GM18505 (cell line): ENCODE results near the gene METTL21C.

Experiments
- ATAC-seq: cut with Tn5 transposase; IDR thresholded peaks from one replicate; pipeline ENCODE4 v1.9.1; 2021; ENCODE audit not compliant: unreplicated experiment
- POLR2A ChIP-seq: IDR thresholded peaks from 4 replicates; pipeline ENCODE4 v1.6.1; 2011; ENCODE audit warnings: borderline replicate concordance; ENCODE audit not compliant: insufficient read depth, insufficient read length; ENCODE audit errors: extremely low read depth

Gene METTL21C

DNA sequence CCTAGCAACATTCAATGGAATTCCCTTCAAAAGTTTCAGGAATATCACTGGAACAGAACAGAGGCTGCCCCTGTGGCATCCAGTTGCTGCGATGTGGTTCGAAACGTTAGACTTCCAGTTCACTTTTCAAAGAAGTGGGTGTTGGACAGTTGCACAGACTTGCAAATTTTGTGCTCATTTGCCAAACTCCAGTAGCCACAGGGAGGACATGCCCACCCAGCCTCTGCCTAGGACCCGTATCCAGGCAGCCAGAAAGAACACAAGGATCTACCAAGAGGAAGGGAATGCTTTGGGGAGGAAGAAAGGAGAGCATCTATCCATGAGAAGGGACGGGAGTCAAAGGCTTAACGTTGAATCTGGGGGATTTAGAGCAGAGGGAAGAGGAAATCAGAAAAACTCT, at the start of gene METTL21C:
METTL21C (minus strand) TSS at position 108 of the 400 bp plus-strand sequence. CDS start 546 bp downstream, outside the sequence.
- TF ChIP-seq POLR2A = no peak
- no peak for ATAC-seq

DNA sequence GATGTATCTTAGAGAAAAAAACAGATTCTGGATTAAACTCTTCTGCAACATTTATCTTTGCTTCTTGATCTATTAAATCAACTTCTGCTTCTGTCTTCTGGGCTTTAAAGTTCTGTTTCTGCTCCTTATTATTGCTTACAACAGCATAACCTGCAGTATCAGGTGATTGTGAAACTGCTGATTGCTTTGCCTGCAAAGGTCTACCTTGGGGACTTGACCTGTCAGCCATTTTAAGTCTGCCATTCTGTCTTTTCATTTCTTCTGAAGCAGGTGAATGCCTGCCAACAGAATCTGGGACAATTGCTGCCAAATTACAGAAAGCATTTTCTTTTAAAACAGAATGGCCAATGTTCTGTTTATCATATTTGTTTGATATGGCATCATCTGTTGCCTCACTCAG, 47.7 kb upstream of the METTL21C start:
- no peak for ATAC-seq
- no peak for TF ChIP-seq POLR2A

DNA sequence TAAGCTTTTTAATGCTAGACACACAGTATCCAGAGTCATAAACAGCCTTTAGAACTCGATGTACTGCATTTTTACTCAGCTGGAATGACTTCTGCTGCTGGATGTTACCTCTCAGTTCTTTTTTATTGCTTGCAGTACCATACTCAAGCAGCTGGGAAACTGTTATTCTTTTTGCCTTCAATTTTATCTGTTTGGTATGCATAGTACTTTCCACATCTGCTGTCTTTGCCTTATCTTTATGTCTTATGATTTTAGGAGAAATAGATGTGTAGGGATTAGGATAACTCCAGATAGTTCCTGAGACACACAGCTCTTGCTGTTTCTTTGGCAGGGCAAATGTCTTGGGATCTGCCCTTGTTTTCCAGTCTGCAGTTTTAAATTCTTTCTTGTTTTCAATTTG, 47.3 kb upstream of the METTL21C start:
- TF ChIP-seq POLR2A = no peak
- ATAC-seq = no peak

DNA sequence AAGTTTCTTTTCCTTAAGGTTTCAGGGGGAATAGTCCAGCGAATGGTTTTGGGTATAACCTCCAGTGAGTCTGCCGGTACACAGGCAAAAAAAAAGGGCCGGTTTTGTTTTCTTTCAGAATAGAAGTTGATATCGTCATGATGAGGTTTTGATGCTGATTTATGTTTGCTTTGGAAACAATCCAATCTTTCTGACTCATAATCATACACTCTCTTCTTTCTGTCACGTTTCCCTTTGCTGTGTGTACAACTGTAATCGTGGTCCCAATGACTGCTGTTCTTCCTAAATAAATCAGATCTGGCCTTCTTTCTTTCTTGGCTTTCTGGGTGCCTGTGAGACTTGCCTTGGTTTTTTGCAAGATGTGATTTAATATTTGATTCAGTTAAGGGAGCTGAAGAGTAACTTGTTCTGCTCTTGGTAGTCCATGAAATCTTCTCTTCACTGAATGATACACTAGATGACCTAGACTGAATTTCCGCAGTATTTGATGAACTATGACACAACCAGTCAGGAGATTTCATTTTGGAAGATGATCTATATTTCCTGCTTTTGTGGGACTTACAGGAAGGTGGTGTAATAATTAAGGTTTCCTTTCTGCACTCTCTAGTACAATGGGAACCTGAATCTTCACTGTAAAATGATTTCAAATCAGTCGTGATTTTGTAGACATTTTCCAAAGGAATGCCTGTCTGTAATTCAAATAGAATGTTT, 34.9 kb upstream of the METTL21C start:
- no peak for ATAC-seq

DNA sequence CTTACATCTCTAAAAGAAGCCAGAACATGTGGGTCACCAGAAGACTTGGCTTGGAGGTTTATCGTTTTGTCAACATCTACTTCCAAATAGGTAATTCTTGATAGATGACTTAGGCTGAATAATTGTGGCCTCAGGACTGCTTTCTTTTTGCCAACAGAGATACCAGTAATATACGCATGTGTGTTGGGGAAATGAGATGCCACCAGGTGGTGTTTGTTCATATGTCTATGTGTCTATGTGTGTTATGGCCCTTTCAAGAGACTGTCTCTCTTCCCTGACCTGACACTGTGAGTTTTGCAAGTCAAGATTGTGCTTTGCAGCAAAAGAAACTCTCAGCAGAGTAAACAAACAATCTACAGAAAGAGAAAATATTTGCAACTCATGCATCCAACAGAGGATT, 31.6 kb upstream of the METTL21C start:
- no peak for ATAC-seq
- no peak for TF ChIP-seq POLR2A

More for the DNA sequence above, 34.9 kb upstream of the METTL21C start:
- no peak for TF ChIP-seq POLR2A

DNA sequence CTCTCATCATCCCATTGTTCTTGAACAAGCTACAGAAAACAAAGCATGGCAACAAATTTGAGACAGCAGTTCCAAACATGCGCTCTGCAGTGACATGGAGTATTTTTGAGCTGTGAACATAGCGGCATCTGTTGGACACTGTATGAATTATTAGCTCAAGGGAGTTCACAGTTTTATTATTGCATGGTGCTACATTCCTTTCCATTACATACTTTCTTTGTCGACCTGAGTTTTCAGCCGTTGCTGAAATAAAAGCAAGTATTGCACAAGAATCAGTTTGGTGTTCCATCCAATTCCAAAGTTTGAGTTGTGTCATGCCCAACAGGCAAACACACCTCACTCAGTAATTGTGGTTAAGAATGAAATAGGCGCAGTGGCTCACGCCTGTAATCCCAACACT, 30.1 kb upstream of the METTL21C start:
- TF ChIP-seq POLR2A = no peak
- no peak for ATAC-seq

DNA sequence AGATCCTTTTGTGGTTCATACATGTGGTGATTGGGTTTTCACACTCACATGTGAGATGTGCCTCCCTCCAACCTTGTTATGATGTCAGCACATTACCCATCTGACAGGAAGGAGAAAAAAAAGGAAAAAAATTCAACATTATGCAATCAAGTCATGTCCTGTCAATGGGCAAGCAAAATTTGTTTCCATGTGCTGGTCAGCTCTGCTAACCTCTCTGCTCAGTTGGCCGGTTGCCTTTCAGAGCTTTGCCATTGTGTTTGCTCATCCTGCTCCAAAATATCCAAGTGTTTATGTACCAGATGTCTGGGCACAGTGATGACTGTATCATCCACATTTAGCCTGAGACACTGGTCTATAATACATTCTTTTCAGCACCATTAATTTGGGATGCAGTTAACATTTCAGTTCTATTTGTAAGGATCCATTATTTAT, 27.0 kb upstream of the METTL21C start:
- TF ChIP-seq POLR2A = no peak
- ATAC-seq = no peak

DNA sequence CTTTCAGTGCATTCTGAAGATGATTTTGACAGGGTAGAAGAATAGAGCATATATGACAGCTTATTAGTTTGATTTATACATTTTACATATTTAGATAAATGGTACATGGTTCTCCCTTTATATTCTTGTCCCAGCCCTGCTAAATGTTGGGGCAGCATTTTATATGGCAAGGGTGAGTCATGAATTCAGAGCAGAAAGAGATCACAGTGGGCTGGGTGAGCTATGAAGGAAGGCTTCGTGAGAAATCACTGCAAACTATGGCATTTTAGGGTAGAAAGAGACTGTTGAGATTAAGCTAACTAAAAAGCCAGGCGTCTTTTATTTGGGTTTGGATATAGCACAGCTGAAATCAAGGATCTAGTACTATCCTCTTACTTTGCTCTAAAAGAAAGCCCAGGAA, 23.9 kb upstream of the METTL21C start:
- no peak for TF ChIP-seq POLR2A
- ATAC-seq = no peak

DNA sequence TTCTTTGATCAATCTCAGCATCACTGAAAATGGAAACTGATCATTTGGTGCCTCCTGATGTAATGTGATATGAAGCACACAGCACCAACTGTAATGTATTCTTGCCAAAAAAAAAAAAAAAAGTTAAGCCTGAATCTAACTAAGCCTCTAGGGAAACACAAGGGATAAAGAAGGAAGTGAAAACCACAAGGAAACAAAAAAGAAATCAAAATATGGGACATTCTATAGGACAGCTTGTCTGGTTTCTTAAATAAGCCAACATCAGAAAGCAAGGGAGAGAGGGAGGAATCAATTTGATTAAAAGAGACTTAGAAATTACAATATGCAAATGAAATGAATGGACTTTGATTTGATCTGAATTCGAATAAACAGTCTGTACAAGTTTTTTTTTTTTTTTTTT, 20.6 kb upstream of the METTL21C start:
- TF ChIP-seq POLR2A = no peak

DNA sequence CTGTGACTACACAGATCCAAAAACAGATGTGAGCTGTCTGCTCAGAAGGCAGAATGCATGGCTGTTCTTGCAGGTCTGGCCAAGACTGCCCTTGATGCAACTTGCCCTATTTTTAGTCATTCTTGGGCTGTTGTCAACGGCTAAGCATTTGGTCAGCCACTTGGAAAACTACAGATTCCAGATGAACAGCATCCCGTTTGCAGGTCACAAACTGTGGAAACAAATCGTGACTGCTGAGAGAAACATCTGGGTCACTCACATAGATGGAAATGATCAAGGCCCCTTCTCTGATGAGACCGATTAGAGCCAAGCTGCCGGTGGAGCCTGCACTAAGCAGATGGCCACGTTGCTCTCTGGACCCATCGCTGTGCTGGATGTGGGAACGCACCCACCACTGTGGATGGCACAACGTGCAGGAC, 15.4 kb upstream of the METTL21C start:
- ATAC-seq = no peak
- TF ChIP-seq POLR2A = no peak

More for the DNA sequence above, 20.6 kb upstream of the METTL21C start:
- no peak for ATAC-seq

DNA sequence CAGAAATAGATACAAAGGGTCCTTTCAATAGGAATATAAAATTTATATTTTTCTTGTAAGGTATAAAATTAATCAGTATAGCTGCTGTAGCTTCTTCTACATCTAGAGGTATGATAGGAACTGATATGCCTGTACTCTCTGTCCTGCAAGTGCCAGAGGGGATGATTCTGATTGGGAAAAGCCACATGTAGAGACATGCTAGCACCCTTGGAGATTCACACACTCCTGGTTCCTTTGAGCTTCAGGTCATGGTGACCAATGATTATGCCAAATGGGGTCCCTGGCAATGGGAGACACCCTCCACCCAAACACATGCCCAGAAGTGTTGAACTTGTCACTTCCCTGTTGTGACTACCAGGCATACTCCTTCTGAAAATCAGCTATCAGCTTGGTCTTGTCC, 14.7 kb upstream of the METTL21C start:
- no peak for ATAC-seq
- TF ChIP-seq POLR2A = no peak

DNA sequence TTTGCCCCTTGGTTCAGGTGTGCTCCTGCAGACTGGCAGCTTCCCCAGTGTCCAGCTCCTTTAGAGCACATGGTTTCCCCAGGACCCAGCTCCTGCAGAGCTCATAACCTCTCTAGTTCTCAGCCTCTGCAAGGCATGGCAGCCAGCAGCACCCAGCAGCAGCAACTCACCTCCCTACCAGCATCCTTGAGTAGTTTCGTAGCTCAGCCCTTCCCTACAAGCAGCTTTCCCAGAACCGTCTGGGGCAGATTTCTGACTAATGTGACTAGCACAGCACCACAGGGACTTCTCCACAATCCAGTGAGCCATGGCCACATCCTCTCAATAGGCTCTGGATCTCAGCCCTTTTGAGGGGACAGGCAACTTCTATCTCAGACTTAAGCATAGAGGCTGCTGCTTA, 14.1 kb upstream of the METTL21C start:
- no peak for ATAC-seq
- TF ChIP-seq POLR2A = no peak

DNA sequence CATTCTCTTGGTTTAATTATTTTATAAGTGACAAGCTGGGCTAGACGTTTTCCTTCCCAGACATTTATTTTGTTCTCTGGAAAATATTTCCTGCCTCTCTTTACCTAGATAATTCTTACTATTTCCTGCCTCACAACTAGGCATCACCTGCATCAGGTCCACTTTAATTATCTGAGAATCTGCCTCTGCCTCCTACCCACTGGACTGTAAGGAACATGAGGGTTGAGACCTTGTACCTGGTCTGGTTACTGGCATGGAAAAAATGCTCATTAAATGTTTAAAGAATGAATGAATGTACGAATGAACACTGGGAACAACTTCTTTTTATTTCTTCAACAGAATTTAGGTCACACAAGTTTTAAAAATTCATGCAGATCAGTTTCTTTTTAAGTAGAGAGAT, 13.4 kb upstream of the METTL21C start:
- no peak for ATAC-seq
- no peak for TF ChIP-seq POLR2A

DNA sequence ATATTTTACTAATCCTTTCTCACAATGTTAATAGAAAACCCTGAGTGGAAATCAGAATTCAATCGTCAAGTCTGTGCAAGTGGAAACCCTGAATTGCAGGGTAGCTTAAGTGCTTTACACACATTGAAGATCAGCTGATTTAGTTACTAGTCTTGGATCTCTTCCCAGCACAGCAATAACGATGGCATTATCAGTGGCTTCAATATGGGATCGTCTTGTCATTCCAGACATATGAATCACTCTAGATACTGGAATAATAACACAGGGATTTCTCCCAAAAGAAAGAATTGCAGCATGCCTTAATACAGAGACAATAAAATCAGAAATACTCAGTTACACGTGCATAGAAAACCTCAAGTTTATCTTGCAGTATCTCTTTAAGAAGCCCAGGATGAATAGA, 12.6 kb upstream of the METTL21C start:
- no peak for TF ChIP-seq POLR2A
- no peak for ATAC-seq

DNA sequence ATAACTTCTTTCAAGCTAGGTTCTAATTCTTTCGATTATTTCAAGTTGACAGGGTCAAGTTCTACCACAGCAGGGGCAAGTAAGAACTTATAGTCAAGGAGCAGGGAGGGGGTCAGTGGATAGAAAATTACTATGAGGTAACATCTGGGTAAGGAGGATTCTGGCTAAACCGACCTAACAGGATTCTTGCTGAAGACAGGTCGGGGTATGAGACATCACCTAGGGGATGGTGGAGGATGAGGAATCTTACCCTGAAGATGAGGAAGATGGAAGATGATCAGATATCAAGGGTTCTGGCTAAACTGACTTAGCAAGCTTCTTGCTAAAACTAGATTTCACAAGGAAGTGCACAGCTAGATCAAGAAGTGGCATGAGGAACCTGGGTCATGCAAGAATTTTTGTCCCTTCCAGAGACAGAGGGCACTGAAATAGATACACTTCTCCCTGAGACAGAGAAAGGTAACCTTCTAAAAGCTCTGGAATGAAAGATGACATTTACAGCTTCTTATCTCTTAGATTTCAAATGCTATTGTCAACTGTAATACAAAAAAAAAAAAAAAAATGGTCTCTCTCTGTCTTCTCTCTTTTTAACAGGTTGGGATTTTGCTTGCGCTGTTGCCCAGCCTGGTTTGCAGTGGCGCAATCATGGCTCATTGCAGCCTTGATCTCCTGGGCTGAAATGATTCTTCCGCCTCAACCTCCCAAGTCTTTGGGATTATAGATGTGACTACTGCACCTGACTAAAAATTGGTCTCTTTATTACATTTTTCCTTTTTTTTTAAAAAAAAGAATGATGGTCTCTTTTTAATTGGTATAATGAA, 9.6 kb upstream of the METTL21C start:
- TF ChIP-seq POLR2A = no peak
- ATAC-seq = no peak

DNA sequence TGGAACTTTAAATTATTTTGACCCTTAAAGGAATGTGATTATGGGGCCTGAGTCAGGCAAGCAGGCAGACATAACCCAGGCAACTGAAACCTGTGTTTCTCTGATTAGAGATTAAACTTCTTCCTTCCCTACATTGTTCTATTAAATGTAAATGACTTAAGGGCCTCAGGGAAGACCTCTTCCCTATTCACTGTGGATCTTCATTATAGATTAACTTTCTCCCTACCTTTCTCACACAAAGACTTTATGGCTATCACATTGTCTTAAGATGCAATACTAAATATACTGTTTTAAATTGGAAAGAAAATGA, 8.8 kb upstream of the METTL21C start:
- TF ChIP-seq POLR2A = no peak
- no peak for ATAC-seq
